Diencephalon (tissue), 1 donor: ENCODE results near the gene SMARCAL1. TPM values are rescaled to one million over a fixed set of nuclear protein-coding genes. Genes with fewer than 3 reads are reported as not detected.

Experiments used
- total RNA-seq: library from RNA; depleted of rRNA; stranded (reverse); fragments of >200 nt; gene quantifications from one replicate; pipeline ENCODE4 v1.2.3, GENCODE V29; 2014

SMARCAL1 gene
- total RNA-seq = 10.8 TPM

DNA sequence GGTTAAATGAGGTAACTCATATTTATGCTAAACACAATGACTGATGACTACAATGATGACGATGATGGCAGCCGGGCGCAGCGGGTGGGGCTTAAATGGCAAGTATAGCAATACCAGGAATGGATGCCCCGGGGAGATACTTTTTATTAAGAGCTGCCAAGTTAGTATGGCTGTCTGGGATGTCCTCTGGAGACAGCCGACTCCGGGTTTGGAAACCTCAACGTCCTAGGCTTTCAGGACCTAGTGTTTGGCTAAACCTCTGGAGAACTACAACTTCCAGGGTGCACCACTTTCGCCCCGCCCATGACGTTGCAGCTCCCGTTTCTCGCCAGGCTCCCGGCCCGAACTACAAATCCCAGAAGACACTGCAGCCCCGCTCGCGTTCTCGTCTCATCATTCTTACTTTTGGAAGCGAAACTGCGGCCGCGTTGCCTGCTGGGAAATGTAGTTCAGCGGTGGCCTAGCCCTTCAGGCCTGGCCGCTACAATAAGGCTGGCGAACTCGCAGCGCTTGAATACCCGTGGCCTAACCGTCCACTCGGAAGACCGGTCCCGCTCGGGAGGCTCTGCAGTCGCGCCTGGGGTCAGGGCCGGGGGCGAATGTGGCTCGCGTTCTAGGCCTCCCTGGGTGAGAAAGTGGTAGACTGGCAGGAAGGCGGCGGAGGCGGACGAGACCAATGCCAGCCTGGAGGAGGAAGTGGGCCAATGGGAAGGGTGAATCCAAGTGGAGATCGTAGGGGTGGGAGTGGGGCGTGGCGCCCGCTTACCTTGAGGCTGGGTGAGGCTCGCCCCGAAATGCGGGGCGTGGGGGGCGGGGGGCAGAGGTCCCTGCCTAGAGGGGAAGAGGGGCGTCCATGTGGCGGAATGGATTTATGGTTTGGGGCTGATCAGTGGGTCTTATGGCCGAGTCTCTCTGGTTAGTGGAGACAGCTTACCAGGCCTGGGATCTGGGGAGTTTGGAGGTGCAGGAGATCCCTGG lies at the start of gene SMARCAL1:
TSS of gene SMARCAL1 (plus strand) at position 463 of the 978 bp plus-strand sequence. CDS start 2,221 bp downstream, outside the sequence.

DNA sequence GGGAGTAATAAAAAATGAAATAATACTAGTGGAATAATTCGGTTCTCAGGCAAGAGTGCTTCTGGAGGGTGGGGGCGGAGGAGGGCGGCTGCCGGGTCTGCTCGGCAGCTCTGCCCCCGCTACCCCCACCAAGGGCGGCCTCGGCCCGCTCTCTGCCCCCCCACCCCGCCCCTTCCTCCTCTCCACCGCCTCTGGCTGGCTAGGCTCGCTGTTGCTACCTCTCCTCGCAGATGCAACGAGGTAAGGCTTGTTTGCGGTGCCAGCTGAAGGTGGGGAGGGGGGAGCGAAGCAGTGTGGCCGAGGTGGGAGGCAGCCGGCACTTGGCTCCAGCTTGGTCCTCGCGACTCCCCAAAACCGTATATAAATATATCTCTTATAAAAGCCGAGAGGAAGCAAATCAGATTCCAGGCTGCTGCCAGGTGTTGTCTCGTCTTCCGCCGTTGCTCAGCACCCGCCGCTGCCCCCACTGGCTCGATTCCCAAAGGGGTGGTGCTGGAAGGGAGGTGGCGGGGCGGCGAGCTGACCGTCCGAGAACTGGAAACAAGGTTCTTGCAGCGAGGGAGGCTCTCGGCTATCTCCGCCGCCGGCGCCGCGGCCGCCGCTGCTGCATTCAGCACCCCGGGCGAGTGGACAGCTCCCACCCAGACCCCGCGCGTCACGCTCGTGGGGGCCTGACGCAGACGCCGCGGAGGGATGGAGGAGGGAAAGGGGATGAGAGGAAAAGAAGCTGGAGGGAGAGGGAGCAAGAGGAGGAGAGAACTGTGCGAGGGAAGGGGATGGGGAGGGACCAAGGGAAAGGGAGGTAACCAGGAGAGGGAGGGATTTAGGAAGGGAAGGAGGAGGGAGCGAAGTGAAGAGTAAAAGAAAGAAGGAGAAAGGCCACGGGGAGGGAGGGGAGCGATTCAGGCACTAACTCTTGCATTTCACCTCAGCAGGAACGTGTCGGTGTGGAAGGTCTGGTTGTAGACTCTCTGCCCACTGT lies 40.3 kb upstream of the SMARCAL1 start, which contains the start of gene MARCHF4:
TSS of gene MARCHF4 (minus strand) at position 763 of the 982 bp plus-strand sequence. CDS start 2,223 bp downstream, outside the sequence.

DNA sequence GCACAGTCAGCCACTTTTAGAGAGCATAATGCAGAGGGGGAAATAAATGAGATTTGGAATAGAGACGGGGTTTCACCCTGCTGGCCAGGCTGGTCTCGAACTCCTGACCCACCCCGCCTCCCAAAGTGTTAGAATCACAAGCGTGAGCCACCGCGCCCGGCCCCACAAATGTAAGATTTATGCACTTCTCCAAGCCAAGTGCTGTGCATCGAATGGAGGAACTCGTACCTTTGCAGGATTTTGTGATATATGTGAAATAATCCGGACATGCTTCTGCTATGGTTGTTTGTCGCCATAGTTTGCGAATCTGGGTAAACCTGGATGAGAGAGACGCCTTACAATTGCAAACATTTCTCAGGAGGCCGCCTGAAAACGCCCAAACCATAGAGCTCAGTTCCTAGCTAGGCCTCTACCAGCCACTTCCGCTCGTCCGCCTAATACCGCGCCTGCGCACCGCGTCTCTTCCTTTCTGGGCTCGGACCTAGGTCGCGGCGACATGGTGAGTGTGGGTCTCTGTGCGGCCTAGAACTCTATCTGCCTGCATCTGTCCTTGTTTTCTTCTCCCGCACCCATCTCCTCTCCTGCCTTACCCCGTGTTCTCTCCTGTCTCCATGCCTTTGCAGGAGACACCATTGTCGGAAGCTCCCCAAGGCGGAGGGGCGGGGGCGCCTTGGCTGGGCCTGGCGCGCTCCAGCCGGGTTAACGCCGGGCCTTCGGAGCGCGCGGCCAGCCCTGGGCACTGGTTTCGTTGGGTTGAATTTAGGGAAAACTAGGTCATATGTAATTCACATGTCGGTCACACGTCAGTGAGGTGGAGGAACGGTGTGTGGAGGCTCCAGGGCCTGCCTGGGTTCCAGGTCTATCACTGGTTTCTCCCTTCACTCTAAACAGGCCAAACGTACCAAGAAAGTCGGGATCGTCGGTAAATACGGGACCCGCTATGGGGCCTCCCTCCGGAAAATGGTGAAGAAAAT lies 86.4 kb downstream of the SMARCAL1 start, which contains the start of gene RPL37A:
TSS of gene RPL37A (plus strand) at position 466 of the 974 bp plus-strand sequence. CDS start at position 497, 31 bp downstream.

Other genes starting within 250 kb of the SMARCAL1 start
- 13.6 TPM for gene MARCHF4, start 40.0 kb upstream of the SMARCAL1 start, total RNA-seq
- gene RPL37A, start 86.4 kb downstream of the SMARCAL1 start, total RNA-seq = 3,287 TPM
- 98.7 TPM for gene IGFBP2, start 220.9 kb downstream of the SMARCAL1 start, total RNA-seq